Astrocyte (in vitro differentiated cells and primary cell): ENCODE measurements around the gene C3orf22. TPM values are rescaled to one million over a fixed set of nuclear protein-coding genes. Genes with fewer than 3 reads are reported as not detected.

ENCODE experiments used
- DNase-seq: peaks from one replicate; pipeline ENCODE4 v3.0.0-alpha.2; 2010; ENCODE audit warnings: low read depth
- FAIRE-seq: peaks from 2 replicates; lab custom pipeline; 2011; peaks lifted over from hg19 to GRCh38; lab: Jason Lieb, UNC
- H2AFZ ChIP-seq: 2 replicates; pipeline ENCODE4 v1.6.0; 2012; ENCODE audit warnings: low read depth, low read length, inconsistent platforms
- H3K27ac ChIP-seq: 2 replicates; pipeline ENCODE4 v1.5.1; 2011; ENCODE audit warnings: low read depth, low read length, inconsistent platforms
- H3K27me3 ChIP-seq: 2 replicates; pipeline ENCODE4 v1.6.0; 2011; ENCODE audit warnings: low read length, inconsistent platforms; ENCODE audit not compliant: insufficient read depth
- H3K36me3 ChIP-seq: 2 replicates; pipeline ENCODE4 v1.5.1; 2011; ENCODE audit warnings: low read length, inconsistent platforms; ENCODE audit not compliant: insufficient read depth
- H3K4me1 ChIP-seq: 2 replicates; pipeline ENCODE4 v1.5.1; 2011; ENCODE audit warnings: low read length, inconsistent platforms; ENCODE audit not compliant: insufficient read depth
- H3K4me2 ChIP-seq: 2 replicates; pipeline ENCODE4 v1.6.0; 2012; ENCODE audit warnings: low read length, inconsistent platforms
- H3K4me3 ChIP-seq: 2 replicates; pipeline ENCODE4 v1.5.1; 2011; ENCODE audit warnings: low read depth, mild to moderate bottlenecking, low read length, inconsistent platforms; ENCODE audit not compliant: insufficient read depth
- H3K79me2 ChIP-seq: 2 replicates; pipeline ENCODE4 v1.6.0; 2012; ENCODE audit warnings: mild to moderate bottlenecking, low read length, inconsistent platforms; ENCODE audit not compliant: insufficient read depth
- H3K9ac ChIP-seq: 2 replicates; pipeline ENCODE4 v1.6.0; 2012; ENCODE audit warnings: mild to moderate bottlenecking, low read length, inconsistent platforms
- H3K9me3 ChIP-seq: 2 replicates; pipeline ENCODE4 v1.5.1; 2012; ENCODE audit warnings: low read depth, mild to moderate bottlenecking, low read length, inconsistent platforms; ENCODE audit not compliant: insufficient read depth
- H4K20me1 ChIP-seq: 2 replicates; pipeline ENCODE4 v1.6.0; 2012; ENCODE audit warnings: low read length, inconsistent platforms; ENCODE audit not compliant: insufficient read depth
- H3K27ac Mint-ChIP-seq: one replicate; pipeline ENCODE4 v1.8.0; 2021; ENCODE audit warnings: mild to moderate bottlenecking, mixed read lengths; ENCODE audit not compliant: unreplicated experiment
- H3K27me3 Mint-ChIP-seq: one replicate; pipeline ENCODE4 v1.8.0; 2021; ENCODE audit warnings: low read depth, mixed read lengths; ENCODE audit not compliant: unreplicated experiment
- H3K36me3 Mint-ChIP-seq: one replicate; pipeline ENCODE4 v1.8.0; 2021; ENCODE audit warnings: low read depth, mixed read lengths; ENCODE audit not compliant: unreplicated experiment
- H3K4me1 Mint-ChIP-seq: one replicate; pipeline ENCODE4 v1.8.0; 2021; ENCODE audit warnings: low read depth, mixed read lengths; ENCODE audit not compliant: unreplicated experiment
- H3K4me3 Mint-ChIP-seq: one replicate; pipeline ENCODE4 v1.8.0; 2021; ENCODE audit warnings: mild to moderate bottlenecking, moderate library complexity, mixed read lengths; ENCODE audit not compliant: unreplicated experiment
- H3K9me3 Mint-ChIP-seq: one replicate; pipeline ENCODE4 v1.8.0; 2021; ENCODE audit warnings: mild to moderate bottlenecking, mixed read lengths; ENCODE audit not compliant: unreplicated experiment
- EZH2 ChIP-seq: IDR thresholded peaks from 2 replicates; pipeline ENCODE4 v1.6.1; 2012; ENCODE audit warnings: mild to moderate bottlenecking, low read length, inconsistent platforms; ENCODE audit not compliant: insufficient read depth
- total RNA-seq: library from RNA; stranded (reverse); gene quantifications from 2 replicates; pipeline ENCODE4 v1.2.1, GENCODE V29; 2021
- TF ChIP-seq, protein P1 (sequence below): IDR thresholded peaks from 2 replicates; pipeline ENCODE4 v1.5.1; 2011; ENCODE audit warnings: low read depth, mild to moderate bottlenecking, inconsistent platforms, low read length, moderate library complexity; ENCODE audit not compliant: insufficient read depth

The C3orf22 gene
- total RNA-seq, 1 donor from 2014 or later = not detected

GRCh38 chr3:126512026-126512425 lies 46.7 kb downstream of the C3orf22 start:
- Histone ChIP-seq H3K9me3 (no peaks in the 10 kb centered on the region), H3K79me2 (no peaks in the 10 kb centered on the region), H4K20me1 (no peaks in the 10 kb centered on the region), H2AFZ (no peak overlapping the region), H3K4me1 (no peaks in the 10 kb centered on the region), H3K4me3 (no peak overlapping the region), H3K27ac (no peak overlapping the region), H3K4me2 (no peak overlapping the region), H3K36me3 (no peaks in the 10 kb centered on the region), H3K9ac (no peak overlapping the region), H3K27me3 (peaks cover 5% of the 10 kb centered on the region)
- FAIRE-seq (no peak), DNase-seq (no peak)
- Mint-ChIP-seq H3K27ac (no peak overlapping the region), H3K27me3 (peaks cover 25% of the 10 kb centered on the region), H3K4me1 (peaks cover 1% of the 10 kb centered on the region), H3K9me3 (no peaks in the 10 kb centered on the region), H3K36me3 (peaks cover 2% of the 10 kb centered on the region), H3K4me3 (no peak overlapping the region)
- TF ChIP-seq, protein P1, sequence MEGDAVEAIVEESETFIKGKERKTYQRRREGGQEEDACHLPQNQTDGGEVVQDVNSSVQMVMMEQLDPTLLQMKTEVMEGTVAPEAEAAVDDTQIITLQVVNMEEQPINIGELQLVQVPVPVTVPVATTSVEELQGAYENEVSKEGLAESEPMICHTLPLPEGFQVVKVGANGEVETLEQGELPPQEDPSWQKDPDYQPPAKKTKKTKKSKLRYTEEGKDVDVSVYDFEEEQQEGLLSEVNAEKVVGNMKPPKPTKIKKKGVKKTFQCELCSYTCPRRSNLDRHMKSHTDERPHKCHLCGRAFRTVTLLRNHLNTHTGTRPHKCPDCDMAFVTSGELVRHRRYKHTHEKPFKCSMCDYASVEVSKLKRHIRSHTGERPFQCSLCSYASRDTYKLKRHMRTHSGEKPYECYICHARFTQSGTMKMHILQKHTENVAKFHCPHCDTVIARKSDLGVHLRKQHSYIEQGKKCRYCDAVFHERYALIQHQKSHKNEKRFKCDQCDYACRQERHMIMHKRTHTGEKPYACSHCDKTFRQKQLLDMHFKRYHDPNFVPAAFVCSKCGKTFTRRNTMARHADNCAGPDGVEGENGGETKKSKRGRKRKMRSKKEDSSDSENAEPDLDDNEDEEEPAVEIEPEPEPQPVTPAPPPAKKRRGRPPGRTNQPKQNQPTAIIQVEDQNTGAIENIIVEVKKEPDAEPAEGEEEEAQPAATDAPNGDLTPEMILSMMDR = no peak

DNA sequence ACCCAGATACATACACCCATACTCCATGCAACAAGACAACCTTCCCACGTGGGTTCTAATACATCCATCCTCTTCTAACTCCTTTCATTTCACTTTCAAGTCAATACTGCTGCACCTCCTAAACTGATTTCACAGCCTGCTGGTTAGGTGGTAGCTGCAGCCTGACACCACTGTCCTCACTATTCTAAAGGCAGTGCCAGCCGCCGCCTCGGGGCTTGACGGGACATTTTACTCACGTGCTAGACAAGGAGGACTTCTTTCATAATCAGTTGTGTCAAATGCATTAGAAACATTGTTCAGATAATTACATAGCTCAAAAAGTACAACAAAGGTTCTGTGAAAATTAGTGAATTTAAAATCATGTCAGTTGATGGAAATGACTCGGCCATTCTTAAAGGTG lies 47.4 kb downstream of the C3orf22 start:
- DNase-seq (no peak), FAIRE-seq (no peak)
- no peaks in the 10 kb centered on the region for H3K79me2 ChIP-seq
- Mint-ChIP-seq H3K4me3 (no peak overlapping the region), H3K36me3 (peaks cover 2% of the 10 kb centered on the region), H3K27me3 (peaks cover 24% of the 10 kb centered on the region), H3K9me3 (no peaks in the 10 kb centered on the region), H3K27ac (no peak overlapping the region), H3K4me1 (peaks cover 1% of the 10 kb centered on the region)
- no peak overlapping the region for H3K27ac ChIP-seq
- H3K4me1 ChIP-seq = no peaks in the 10 kb centered on the region
- H3K9me3 ChIP-seq = no peaks in the 10 kb centered on the region
- H3K4me2 ChIP-seq = no peak overlapping the region
- peaks cover 5% of the 10 kb centered on the region for H3K27me3 ChIP-seq
- H3K36me3 ChIP-seq = no peaks in the 10 kb centered on the region
- no peak overlapping the region for H2AFZ ChIP-seq
- H4K20me1 ChIP-seq = no peaks in the 10 kb centered on the region
- no peak for TF ChIP-seq EZH2
- TF ChIP-seq, protein P1 = no peak
- no peak overlapping the region for H3K9ac ChIP-seq
- no peak overlapping the region for H3K4me3 ChIP-seq

GRCh38 chr3:126510308-126510910 lies 48.3 kb downstream of the C3orf22 start:
- DNase-seq (no peak), FAIRE-seq (no peak)
- Histone ChIP-seq H3K79me2 (no peaks in the 10 kb centered on the region), H3K27me3 (peaks cover 5% of the 10 kb centered on the region), H3K4me2 (no peak overlapping the region), H4K20me1 (no peaks in the 10 kb centered on the region), H2AFZ (no peak overlapping the region), H3K9me3 (no peaks in the 10 kb centered on the region), H3K4me1 (no peaks in the 10 kb centered on the region), H3K9ac (no peak overlapping the region), H3K27ac (no peak overlapping the region), H3K4me3 (no peak overlapping the region), H3K36me3 (no peaks in the 10 kb centered on the region)
- H3K4me3 Mint-ChIP-seq = no peak overlapping the region
- H3K27ac Mint-ChIP-seq = no peak overlapping the region
- H3K9me3 Mint-ChIP-seq = no peaks in the 10 kb centered on the region
- H3K4me1 Mint-ChIP-seq = peaks cover 1% of the 10 kb centered on the region
- H3K36me3 Mint-ChIP-seq = peaks cover 2% of the 10 kb centered on the region
- peaks cover 26% of the 10 kb centered on the region for H3K27me3 Mint-ChIP-seq
- TF ChIP-seq, protein P1 = no peak
- TF ChIP-seq EZH2 = no peak
